ENCODE measurements around the gene NDEL1. TPM values are rescaled to one million over a fixed set of nuclear protein-coding genes. Genes with fewer than 3 reads are reported as not detected.

Gene NDEL1
- total RNA-seq, 1 donor from 2014 or later, result 30.5 TPM

DNA sequence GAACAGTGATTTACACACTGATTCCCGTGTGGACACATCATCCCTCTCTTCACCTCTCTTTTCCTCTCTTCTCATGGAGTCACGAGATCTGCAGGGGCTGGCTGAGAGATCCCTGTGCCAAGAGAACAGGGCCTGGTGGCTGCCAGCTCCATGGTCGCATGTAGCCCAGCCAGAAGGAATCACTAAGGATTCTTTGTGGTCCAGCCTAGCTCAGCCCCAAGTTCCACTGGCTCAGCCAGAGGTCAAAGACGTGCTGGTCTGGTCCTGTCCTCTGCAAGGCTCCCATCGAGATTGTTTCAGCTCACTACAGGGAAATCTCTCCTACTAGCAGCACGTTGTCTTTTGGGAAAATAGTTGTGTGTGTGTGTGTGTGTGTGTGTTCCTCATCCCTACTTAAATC, 66.4 kb downstream of the NDEL1 start:
- Mint-ChIP-seq H3K4me1 (ENCODE audit: low read depth) (no peaks in the 10 kb centered on the region), H3K27ac (peak overlapping the region; percentile 55), H3K36me3 (ENCODE audit: insufficient read depth) (peaks cover 37% of the 10 kb centered on the region), H3K9me3 (ENCODE audit: low read depth) (no peaks in the 10 kb centered on the region), H3K4me3 (ENCODE audit: low read depth) (no peak overlapping the region), H3K27me3 (no peaks in the 10 kb centered on the region)
- TF ChIP-seq, protein P1, sequence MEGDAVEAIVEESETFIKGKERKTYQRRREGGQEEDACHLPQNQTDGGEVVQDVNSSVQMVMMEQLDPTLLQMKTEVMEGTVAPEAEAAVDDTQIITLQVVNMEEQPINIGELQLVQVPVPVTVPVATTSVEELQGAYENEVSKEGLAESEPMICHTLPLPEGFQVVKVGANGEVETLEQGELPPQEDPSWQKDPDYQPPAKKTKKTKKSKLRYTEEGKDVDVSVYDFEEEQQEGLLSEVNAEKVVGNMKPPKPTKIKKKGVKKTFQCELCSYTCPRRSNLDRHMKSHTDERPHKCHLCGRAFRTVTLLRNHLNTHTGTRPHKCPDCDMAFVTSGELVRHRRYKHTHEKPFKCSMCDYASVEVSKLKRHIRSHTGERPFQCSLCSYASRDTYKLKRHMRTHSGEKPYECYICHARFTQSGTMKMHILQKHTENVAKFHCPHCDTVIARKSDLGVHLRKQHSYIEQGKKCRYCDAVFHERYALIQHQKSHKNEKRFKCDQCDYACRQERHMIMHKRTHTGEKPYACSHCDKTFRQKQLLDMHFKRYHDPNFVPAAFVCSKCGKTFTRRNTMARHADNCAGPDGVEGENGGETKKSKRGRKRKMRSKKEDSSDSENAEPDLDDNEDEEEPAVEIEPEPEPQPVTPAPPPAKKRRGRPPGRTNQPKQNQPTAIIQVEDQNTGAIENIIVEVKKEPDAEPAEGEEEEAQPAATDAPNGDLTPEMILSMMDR (IDR thresholded peaks at IDR 0.05; ENCODE audit: unreplicated experiment), result no peak
- DNase-seq (ENCODE audit: low spot score, unreplicated experiment), result no peak

DNA sequence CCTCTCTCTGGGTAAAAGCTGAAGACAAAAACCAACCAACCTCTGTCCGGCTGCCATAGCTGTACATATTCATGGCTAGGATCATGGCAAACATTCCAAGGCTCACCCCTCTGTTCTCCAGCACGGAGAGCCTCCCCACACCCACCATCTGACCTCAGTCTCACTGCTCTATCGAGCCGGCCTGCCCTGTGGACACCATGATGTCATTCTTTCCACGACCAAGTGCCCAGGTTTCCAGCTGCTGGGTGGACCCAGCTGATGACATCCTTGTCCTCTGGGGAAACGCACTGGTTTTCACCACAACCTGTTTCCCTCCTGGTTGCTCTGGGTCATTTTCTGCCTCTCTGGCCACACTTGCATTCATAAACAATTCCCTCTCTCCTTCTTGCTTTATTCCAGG, 67.7 kb downstream of the NDEL1 start:
- H3K4me3 Mint-ChIP-seq (ENCODE audit: low read depth), result no peak overlapping the region

DNA sequence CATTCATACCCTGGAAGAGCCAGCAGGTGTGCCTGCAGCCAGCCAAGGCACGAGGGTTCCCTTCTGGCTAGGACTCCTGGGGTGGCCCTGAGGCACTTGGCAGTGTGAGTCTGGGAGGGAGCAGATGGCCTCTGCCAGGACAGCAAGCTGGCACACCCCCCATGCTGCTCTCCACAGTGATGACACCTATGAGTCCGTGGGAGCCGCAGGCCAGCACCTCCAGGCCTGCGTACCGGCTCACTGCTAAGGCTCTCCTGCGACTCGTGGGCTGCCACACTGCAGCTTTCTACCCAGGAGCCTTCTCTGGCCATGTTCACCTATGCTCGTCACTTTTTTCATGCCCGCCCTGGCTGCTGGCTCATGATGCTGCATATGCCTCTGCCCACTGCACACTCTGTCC, 68.1 kb downstream of the NDEL1 start:
- no peak overlapping the region for H3K27ac Mint-ChIP-seq
- H3K4me3 Mint-ChIP-seq (ENCODE audit: low read depth), result no peak overlapping the region
- H3K36me3 Mint-ChIP-seq (ENCODE audit: insufficient read depth), result peaks cover 39% of the 10 kb centered on the region
- DNase-seq (ENCODE audit: low spot score, unreplicated experiment), result no peak
- no peaks in the 10 kb centered on the region for H3K27me3 Mint-ChIP-seq
- TF ChIP-seq, protein P1 (IDR thresholded peaks at IDR 0.05; ENCODE audit: unreplicated experiment), result no peak
- no peaks in the 10 kb centered on the region for H3K4me1 Mint-ChIP-seq (ENCODE audit: low read depth)
- no peaks in the 10 kb centered on the region for H3K9me3 Mint-ChIP-seq (ENCODE audit: low read depth)

More for the DNA sequence above, 67.7 kb downstream of the NDEL1 start:
- peaks cover 39% of the 10 kb centered on the region for H3K36me3 Mint-ChIP-seq (ENCODE audit: insufficient read depth)
- no peaks in the 10 kb centered on the region for H3K27me3 Mint-ChIP-seq
- H3K27ac Mint-ChIP-seq, result peak overlapping the region; percentile 27
- H3K9me3 Mint-ChIP-seq (ENCODE audit: low read depth), result no peaks in the 10 kb centered on the region
- DNase-seq (ENCODE audit: low spot score, unreplicated experiment), result no peak
- TF ChIP-seq, protein P1 (IDR thresholded peaks at IDR 0.05; ENCODE audit: unreplicated experiment), result no peak
- no peaks in the 10 kb centered on the region for H3K4me1 Mint-ChIP-seq (ENCODE audit: low read depth)

DNA sequence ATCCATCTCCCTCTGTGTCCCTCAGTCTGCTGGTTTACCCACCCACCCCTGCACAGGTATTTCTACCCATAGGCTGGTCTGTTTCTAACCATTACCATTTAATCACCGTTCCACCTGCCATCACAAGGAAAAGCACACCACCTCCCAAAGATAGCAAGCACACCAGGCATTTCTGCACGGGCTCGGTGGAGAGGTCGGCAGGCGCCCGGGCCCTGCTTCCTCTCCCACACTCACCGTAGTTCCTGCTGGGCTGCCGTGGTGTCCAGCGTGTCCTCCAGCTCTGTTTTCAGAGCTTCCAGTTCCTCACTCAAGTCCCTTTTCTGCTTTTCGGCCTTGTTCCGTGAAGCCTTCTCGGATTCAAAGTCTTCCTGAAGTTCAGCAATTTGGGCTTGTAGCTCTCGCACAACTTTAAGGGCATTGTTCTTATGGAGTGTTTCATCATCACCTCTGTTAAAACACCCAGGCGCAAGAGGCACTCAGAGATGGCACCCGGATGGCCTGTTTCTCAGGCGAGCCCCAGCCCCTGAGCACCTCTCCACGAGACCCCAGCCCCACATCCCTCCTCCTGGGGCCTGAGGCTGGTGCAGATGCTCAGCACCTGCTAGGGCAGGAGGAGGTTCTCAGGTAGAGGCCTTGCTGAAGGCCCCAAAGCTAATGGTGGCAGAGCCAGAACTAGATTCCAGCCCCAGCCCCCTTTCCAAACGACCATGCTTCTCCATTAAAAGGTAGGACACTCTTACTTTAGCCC, 69.0 kb downstream of the NDEL1 start:
- TF ChIP-seq, protein P1 (IDR thresholded peaks at IDR 0.05; ENCODE audit: unreplicated experiment), result no peak
- no peak for DNase-seq (ENCODE audit: low spot score, unreplicated experiment)
- Mint-ChIP-seq H3K4me3 (ENCODE audit: low read depth) (no peak overlapping the region), H3K9me3 (ENCODE audit: low read depth) (no peaks in the 10 kb centered on the region), H3K4me1 (ENCODE audit: low read depth) (no peaks in the 10 kb centered on the region), H3K27me3 (no peaks in the 10 kb centered on the region), H3K36me3 (ENCODE audit: insufficient read depth) (peaks cover 38% of the 10 kb centered on the region), H3K27ac (peak overlapping the region; percentile 46)

DNA sequence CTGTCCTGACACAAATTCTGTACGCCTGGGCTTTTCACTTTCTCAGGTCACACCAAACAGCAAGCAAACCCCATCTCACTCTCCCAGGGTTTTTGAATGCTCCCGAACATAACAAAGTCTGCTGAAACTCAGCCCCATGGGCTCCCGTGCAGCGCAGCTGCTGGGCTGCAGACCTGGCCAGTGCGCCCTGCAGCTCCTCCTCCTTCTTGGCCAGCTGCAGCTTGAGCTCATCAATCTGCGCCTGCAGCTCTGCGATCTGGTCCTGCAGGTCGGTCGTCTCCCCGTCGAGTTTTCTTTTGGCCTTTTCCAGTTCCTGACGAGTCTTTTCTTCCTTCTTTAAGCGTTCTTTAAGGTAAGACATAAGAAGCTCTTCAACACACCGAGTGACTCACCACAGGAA, 70.5 kb downstream of the NDEL1 start:
- peak overlapping the region; percentile 60 for H3K27ac Mint-ChIP-seq
- TF ChIP-seq, protein P1 (IDR thresholded peaks at IDR 0.05; ENCODE audit: unreplicated experiment), result no peak
- no peaks in the 10 kb centered on the region for H3K27me3 Mint-ChIP-seq
- H3K4me3 Mint-ChIP-seq (ENCODE audit: low read depth), result no peak overlapping the region
- no peak for DNase-seq (ENCODE audit: low spot score, unreplicated experiment)
- H3K36me3 Mint-ChIP-seq (ENCODE audit: insufficient read depth), result peaks cover 32% of the 10 kb centered on the region
- H3K4me1 Mint-ChIP-seq (ENCODE audit: low read depth), result no peaks in the 10 kb centered on the region
- no peaks in the 10 kb centered on the region for H3K9me3 Mint-ChIP-seq (ENCODE audit: low read depth)
